Midbrain (tissue), 1 donor: ENCODE measurements around the gene PYGB.

Source experiments
- DNase-seq: peaks from one replicate; lab custom pipeline; 2025; lab: John Stamatoyannopoulos, UW

The PYGB gene

GRCh38 chr20:25336561-25337422, 88.9 kb downstream of the PYGB start:
- DNase-seq = peak; percentile 69

GRCh38 chr20:25338112-25339023, 90.5 kb downstream of the PYGB start:
- no peak for DNase-seq

DNA sequence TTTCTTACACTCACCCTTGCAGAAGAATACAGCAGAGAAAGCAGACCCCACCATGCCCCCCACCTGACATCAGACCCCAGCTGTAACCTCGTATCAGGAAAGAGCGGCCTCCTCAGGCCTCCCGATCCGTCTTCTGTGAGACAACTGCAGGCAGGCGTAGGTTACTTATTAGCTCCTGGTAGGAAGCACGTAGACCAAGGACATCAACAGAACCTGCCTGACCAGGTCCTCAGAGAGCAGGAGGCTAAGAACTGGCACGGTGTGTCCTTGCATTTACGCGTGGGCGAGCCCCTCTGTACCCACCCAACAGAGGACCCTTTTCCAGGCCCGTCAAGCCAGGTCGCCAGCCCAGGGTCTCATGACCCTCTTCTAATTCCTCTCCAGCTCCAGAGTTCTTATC, 91.7 kb downstream of the PYGB start:
- no peak for DNase-seq

DNA sequence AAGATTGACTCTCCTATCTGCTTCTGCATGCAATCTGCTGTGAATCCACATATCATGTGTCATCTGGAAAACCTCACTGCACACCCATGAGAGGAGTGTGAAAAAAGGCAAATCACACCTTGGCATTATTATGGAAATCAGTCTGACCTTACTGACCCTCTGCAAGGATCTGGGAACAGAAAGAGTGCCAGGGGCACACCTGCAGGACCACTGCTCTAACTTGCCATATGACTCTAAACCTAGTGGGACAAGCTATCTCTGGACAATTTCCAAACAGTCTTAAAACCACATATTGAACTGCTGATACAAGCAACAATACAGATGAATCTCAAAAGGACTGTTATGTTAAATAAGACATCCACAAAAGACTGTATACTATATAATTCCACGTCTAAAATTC, 92.5 kb downstream of the PYGB start:
- DNase-seq = no peak

GRCh38 chr20:25341716-25342680, 94.1 kb downstream of the PYGB start:
- no peak for DNase-seq

GRCh38 chr20:25344634-25345033, 96.7 kb downstream of the PYGB start:
- DNase-seq = no peak

- no peak for DNase-seq
Observed at GRCh38 chr20:25345721-25346120, 97.8 kb downstream of the PYGB start.

GRCh38 chr20:25346349-25346748, 98.5 kb downstream of the PYGB start:
- DNase-seq = no peak
